NCI-H446 treated with DMSO at 0.1 percent for 48 hours (cell line): ENCODE measurements around the gene HOXB7.

Experiments
- DNase-seq: peaks from one replicate; lab custom pipeline; 2025; lab: John Stamatoyannopoulos, UW

The HOXB7 gene

GRCh38 chr17:48636177-48637018 is 25.6 kb upstream of the HOXB7 start:
- no peak for DNase-seq

GRCh38 chr17:48634493-48635208 is 23.8 kb upstream of the HOXB7 start:
- DNase-seq: no peak

GRCh38 chr17:48633266-48633677 is 22.5 kb upstream of the HOXB7 start:
- DNase-seq: no peak

GRCh38 chr17:48632579-48633265 is 21.9 kb upstream of the HOXB7 start:
- DNase-seq: no peak

- no peak for DNase-seq
Measured at GRCh38 chr17:48631693-48632578, 21.1 kb upstream of the HOXB7 start.

- DNase-seq: no peak
Measured at GRCh38 chr17:48630925-48631692, 20.3 kb upstream of the HOXB7 start.

- DNase-seq: no peak
Measured at GRCh38 chr17:48630009-48630924, 19.4 kb upstream of the HOXB7 start.

- DNase-seq: no peak
Measured at GRCh38 chr17:48629411-48629759, 18.6 kb upstream of the HOXB7 start.

GRCh38 chr17:48628649-48629410 is 18.0 kb upstream of the HOXB7 start:
- DNase-seq: no peak

- no peak for DNase-seq
Measured at GRCh38 chr17:48627623-48628521, 17.1 kb upstream of the HOXB7 start.

- no peak for DNase-seq
Measured at GRCh38 chr17:48627118-48627597, 16.3 kb upstream of the HOXB7 start.

- DNase-seq: no peak
Measured at GRCh38 chr17:48626245-48627117, 15.7 kb upstream of the HOXB7 start, which contains the start of gene HOXB9. Gene HOXB9, minus strand, starts transcription at chr17:48626358. Its CDS starts 89 bp downstream, at chr17:48626269.

- no peak for DNase-seq
Measured at GRCh38 chr17:48625495-48626244, 14.9 kb upstream of the HOXB7 start.

- no peak for DNase-seq
Measured at GRCh38 chr17:48624544-48625494, 14.0 kb upstream of the HOXB7 start.

- DNase-seq: no peak
Measured at GRCh38 chr17:48624118-48624517, 13.3 kb upstream of the HOXB7 start.
